ENCODE measurements around the gene HAUS6.
"Not testable (repeated sequence)": the region's sequence is repeated elsewhere in the genome, so short reads cannot be mapped to it uniquely, and the experiment has no call there.

The HAUS6 gene

GRCh38 chr9:19102631-19103345 lies at the start of gene HAUS6:
Gene HAUS6 (minus strand): TSS chr9:19102904. CDS start chr9:19102651, 253 bp downstream.
- Histone ChIP-seq H3K9me3 (ENCODE audit: control insufficient read depth in 1 of 2, low read length in 2 of 2) (no peaks in the 10 kb centered on the region), H3K4me3 (ENCODE audit: low read depth in 1 of 2, low read length in 2 of 2) (peak within 1 kb of the TSS; percentile 92 to 95), H3K4me1 (ENCODE audit: control insufficient read depth in 1 of 2, insufficient read depth in 2 of 2, low read length in 2 of 2) (peaks cover 0 to 11% of the 10 kb centered on the region in 2 donors), H3K27ac (ENCODE audit: low read length) (peak within 1 kb of the TSS; percentile 91), H3K36me3 (ENCODE audit: control insufficient read depth in 1 of 2, insufficient read depth in 2 of 2, low read length in 2 of 2) (no peaks in the 10 kb centered on the region), H3K27me3 (ENCODE audit: low read depth, low read length) (no peaks in the 10 kb centered on the region)

- not testable (repeated sequence) for H3K27me3 ChIP-seq (ENCODE audit: low read depth, low read length); H3K4me3 ChIP-seq (ENCODE audit: low read depth in 1 of 2, low read length in 2 of 2); H3K9me3 ChIP-seq (ENCODE audit: control insufficient read depth in 1 of 2, low read length in 2 of 2); H3K36me3 ChIP-seq (ENCODE audit: control insufficient read depth in 1 of 2, insufficient read depth in 2 of 2, low read length in 2 of 2); H3K4me1 ChIP-seq (ENCODE audit: control insufficient read depth in 1 of 2, insufficient read depth in 2 of 2, low read length in 2 of 2); H3K27ac ChIP-seq (ENCODE audit: low read length)
Observed at GRCh38 chr9:19152160-19152498, 49.4 kb upstream of the HAUS6 start.

- no peaks in the 10 kb centered on the region for H3K9me3 ChIP-seq (ENCODE audit: control insufficient read depth in 1 of 2, low read length in 2 of 2)
- H3K27ac ChIP-seq (ENCODE audit: low read length), result no peak overlapping the region
- no peaks in the 10 kb centered on the region for H3K4me1 ChIP-seq (ENCODE audit: control insufficient read depth in 1 of 2, insufficient read depth in 2 of 2, low read length in 2 of 2)
- no peaks in the 10 kb centered on the region for H3K27me3 ChIP-seq (ENCODE audit: low read depth, low read length)
- H3K4me3 ChIP-seq (ENCODE audit: low read depth in 1 of 2, low read length in 2 of 2), result no peak overlapping the region
- no peaks in the 10 kb centered on the region for H3K36me3 ChIP-seq (ENCODE audit: control insufficient read depth in 1 of 2, insufficient read depth in 2 of 2, low read length in 2 of 2)
Observed at GRCh38 chr9:19151425-19152159, 48.9 kb upstream of the HAUS6 start.

- Histone ChIP-seq H3K4me1 (ENCODE audit: control insufficient read depth in 1 of 2, insufficient read depth in 2 of 2, low read length in 2 of 2) (no peaks in the 10 kb centered on the region), H3K4me3 (ENCODE audit: low read depth in 1 of 2, low read length in 2 of 2) (no peak overlapping the region), H3K9me3 (ENCODE audit: control insufficient read depth in 1 of 2, low read length in 2 of 2) (no peaks in the 10 kb centered on the region), H3K27me3 (ENCODE audit: low read depth, low read length) (no peaks in the 10 kb centered on the region), H3K36me3 (ENCODE audit: control insufficient read depth in 1 of 2, insufficient read depth in 2 of 2, low read length in 2 of 2) (no peaks in the 10 kb centered on the region), H3K27ac (ENCODE audit: low read length) (no peak overlapping the region)
Observed at GRCh38 chr9:19149230-19149629, 46.5 kb upstream of the HAUS6 start.

- Histone ChIP-seq H3K4me1 (ENCODE audit: control insufficient read depth in 1 of 2, insufficient read depth in 2 of 2, low read length in 2 of 2) (no peaks in the 10 kb centered on the region), H3K4me3 (ENCODE audit: low read depth in 1 of 2, low read length in 2 of 2) (no peak overlapping the region), H3K36me3 (ENCODE audit: control insufficient read depth in 1 of 2, insufficient read depth in 2 of 2, low read length in 2 of 2) (no peaks in the 10 kb centered on the region), H3K9me3 (ENCODE audit: control insufficient read depth in 1 of 2, low read length in 2 of 2) (no peaks in the 10 kb centered on the region), H3K27me3 (ENCODE audit: low read depth, low read length) (no peaks in the 10 kb centered on the region), H3K27ac (ENCODE audit: low read length) (no peak overlapping the region)
Observed at GRCh38 chr9:19148187-19148586, 45.5 kb upstream of the HAUS6 start.

GRCh38 chr9:19146441-19147024 lies 43.8 kb upstream of the HAUS6 start:
- Histone ChIP-seq H3K27me3 (ENCODE audit: low read depth, low read length) (no peaks in the 10 kb centered on the region), H3K4me3 (ENCODE audit: low read depth in 1 of 2, low read length in 2 of 2) (no peak overlapping the region), H3K9me3 (ENCODE audit: control insufficient read depth in 1 of 2, low read length in 2 of 2) (no peaks in the 10 kb centered on the region), H3K36me3 (ENCODE audit: control insufficient read depth in 1 of 2, insufficient read depth in 2 of 2, low read length in 2 of 2) (no peaks in the 10 kb centered on the region), H3K27ac (ENCODE audit: low read length) (no peak overlapping the region), H3K4me1 (ENCODE audit: control insufficient read depth in 1 of 2, insufficient read depth in 2 of 2, low read length in 2 of 2) (no peaks in the 10 kb centered on the region)

GRCh38 chr9:19145881-19146280 lies 43.2 kb upstream of the HAUS6 start:
- H3K4me1 ChIP-seq (ENCODE audit: control insufficient read depth in 1 of 2, insufficient read depth in 2 of 2, low read length in 2 of 2), result no peaks in the 10 kb centered on the region
- no peaks in the 10 kb centered on the region for H3K9me3 ChIP-seq (ENCODE audit: control insufficient read depth in 1 of 2, low read length in 2 of 2)
- H3K27me3 ChIP-seq (ENCODE audit: low read depth, low read length), result no peaks in the 10 kb centered on the region
- no peaks in the 10 kb centered on the region for H3K36me3 ChIP-seq (ENCODE audit: control insufficient read depth in 1 of 2, insufficient read depth in 2 of 2, low read length in 2 of 2)
- no peak overlapping the region for H3K4me3 ChIP-seq (ENCODE audit: low read depth in 1 of 2, low read length in 2 of 2)
- no peak overlapping the region for H3K27ac ChIP-seq (ENCODE audit: low read length)

- no peaks in the 10 kb centered on the region for H3K36me3 ChIP-seq (ENCODE audit: control insufficient read depth in 1 of 2, insufficient read depth in 2 of 2, low read length in 2 of 2)
- no peak overlapping the region for H3K27ac ChIP-seq (ENCODE audit: low read length)
- no peaks in the 10 kb centered on the region for H3K9me3 ChIP-seq (ENCODE audit: control insufficient read depth in 1 of 2, low read length in 2 of 2)
- H3K4me1 ChIP-seq (ENCODE audit: control insufficient read depth in 1 of 2, insufficient read depth in 2 of 2, low read length in 2 of 2), result no peaks in the 10 kb centered on the region
- no peaks in the 10 kb centered on the region for H3K27me3 ChIP-seq (ENCODE audit: low read depth, low read length)
- H3K4me3 ChIP-seq (ENCODE audit: low read depth in 1 of 2, low read length in 2 of 2), result no peak overlapping the region
Observed at GRCh38 chr9:19140259-19140658, 37.6 kb upstream of the HAUS6 start.

- Histone ChIP-seq H3K27me3 (ENCODE audit: low read depth, low read length) (no peaks in the 10 kb centered on the region), H3K27ac (ENCODE audit: low read length) (no peak overlapping the region), H3K9me3 (ENCODE audit: control insufficient read depth in 1 of 2, low read length in 2 of 2) (no peaks in the 10 kb centered on the region), H3K4me3 (ENCODE audit: low read depth in 1 of 2, low read length in 2 of 2) (no peak overlapping the region), H3K4me1 (ENCODE audit: control insufficient read depth in 1 of 2, insufficient read depth in 2 of 2, low read length in 2 of 2) (no peaks in the 10 kb centered on the region), H3K36me3 (ENCODE audit: control insufficient read depth in 1 of 2, insufficient read depth in 2 of 2, low read length in 2 of 2) (no peaks in the 10 kb centered on the region)
Observed at GRCh38 chr9:19138084-19138483, 35.4 kb upstream of the HAUS6 start.

GRCh38 chr9:19137282-19137681 lies 34.6 kb upstream of the HAUS6 start:
- H3K27me3 ChIP-seq (ENCODE audit: low read depth, low read length), result no peaks in the 10 kb centered on the region
- H3K9me3 ChIP-seq (ENCODE audit: control insufficient read depth in 1 of 2, low read length in 2 of 2), result no peaks in the 10 kb centered on the region
- H3K4me1 ChIP-seq (ENCODE audit: control insufficient read depth in 1 of 2, insufficient read depth in 2 of 2, low read length in 2 of 2), result no peaks in the 10 kb centered on the region
- H3K36me3 ChIP-seq (ENCODE audit: control insufficient read depth in 1 of 2, insufficient read depth in 2 of 2, low read length in 2 of 2), result no peaks in the 10 kb centered on the region
- no peak overlapping the region for H3K27ac ChIP-seq (ENCODE audit: low read length)
- no peak overlapping the region for H3K4me3 ChIP-seq (ENCODE audit: low read depth in 1 of 2, low read length in 2 of 2)

GRCh38 chr9:19136129-19136528 lies 33.4 kb upstream of the HAUS6 start:
- Histone ChIP-seq H3K27me3 (ENCODE audit: low read depth, low read length) (no peaks in the 10 kb centered on the region), H3K9me3 (ENCODE audit: control insufficient read depth in 1 of 2, low read length in 2 of 2) (no peaks in the 10 kb centered on the region), H3K36me3 (ENCODE audit: control insufficient read depth in 1 of 2, insufficient read depth in 2 of 2, low read length in 2 of 2) (no peaks in the 10 kb centered on the region), H3K4me1 (ENCODE audit: control insufficient read depth in 1 of 2, insufficient read depth in 2 of 2, low read length in 2 of 2) (no peaks in the 10 kb centered on the region), H3K4me3 (ENCODE audit: low read depth in 1 of 2, low read length in 2 of 2) (no peak overlapping the region), H3K27ac (ENCODE audit: low read length) (no peak overlapping the region)
